IMR-90 (cell line): ENCODE data around the gene LRFN2.

Source experiments
- BHLHE40 ChIP-seq: fragments of 150-350 bp; IDR thresholded peaks from 2 replicates; pipeline ENCODE4 v1.6.1; 2016; ENCODE audit warnings: mild to moderate bottlenecking, low read depth, low read length
- CEBPB ChIP-seq: IDR thresholded peaks from 2 replicates; pipeline ENCODE4 v1.6.1; 2012; ENCODE audit warnings: low read depth, low read length, improper control_type of control experiment
- CHD1 ChIP-seq: IDR thresholded peaks from 2 replicates; pipeline ENCODE4 v1.6.1; 2012; ENCODE audit warnings: low read depth, low read length, improper control_type of control experiment
- FOS ChIP-seq: fragments of 150-350 bp; IDR thresholded peaks from 2 replicates; pipeline ENCODE4 v1.6.1; 2016; ENCODE audit warnings: low read depth, low read length
- MAFK ChIP-seq: IDR thresholded peaks from 2 replicates; pipeline ENCODE4 v1.6.1; 2012; ENCODE audit warnings: low read depth, low read length, improper control_type of control experiment
- MXI1 ChIP-seq: IDR thresholded peaks from 2 replicates; pipeline ENCODE4 v1.6.1; 2012; ENCODE audit warnings: low read depth, mild to moderate bottlenecking, low read length, moderate library complexity, borderline replicate concordance
- NFE2L2 ChIP-seq: fragments of 150-350 bp; IDR thresholded peaks from 2 replicates; pipeline ENCODE4 v1.6.1; 2016; ENCODE audit warnings: low read depth, mild to moderate bottlenecking, low read length
- POLR2A ChIP-seq: IDR thresholded peaks from 2 replicates; pipeline ENCODE4 v1.6.1; 2012; ENCODE audit warnings: mild to moderate bottlenecking, low read depth, low read length
- RAD21 ChIP-seq: IDR thresholded peaks from 2 replicates; pipeline ENCODE4 v1.6.1; 2012; ENCODE audit warnings: low read length, improper control_type of control experiment
- RFX5 ChIP-seq: IDR thresholded peaks from 2 replicates; pipeline ENCODE4 v1.8.0; 2012; ENCODE audit warnings: low read depth, mild to moderate bottlenecking, low read length, moderate library complexity
- SMC3 ChIP-seq: fragments of 150-350 bp; IDR thresholded peaks from 2 replicates; pipeline ENCODE4 v1.6.1; 2016; ENCODE audit warnings: low read depth, mild to moderate bottlenecking, antibody characterized with exemption, low read length, moderate library complexity
- TF ChIP-seq, protein P1 (sequence below): conservative IDR thresholded peaks from 2 replicates; pipeline ENCODE4 v1.5.1; 2012; ENCODE audit warnings: mild to moderate bottlenecking, low read depth, low read length, improper control_type of control experiment
- TF ChIP-seq, protein P2 (sequence below): fragments of 150-350 bp; IDR thresholded peaks from 2 replicates; pipeline ENCODE4 v1.6.1; 2017; ENCODE audit warnings: mild to moderate bottlenecking, antibody characterized with exemption, low read length, low read depth

DNA sequence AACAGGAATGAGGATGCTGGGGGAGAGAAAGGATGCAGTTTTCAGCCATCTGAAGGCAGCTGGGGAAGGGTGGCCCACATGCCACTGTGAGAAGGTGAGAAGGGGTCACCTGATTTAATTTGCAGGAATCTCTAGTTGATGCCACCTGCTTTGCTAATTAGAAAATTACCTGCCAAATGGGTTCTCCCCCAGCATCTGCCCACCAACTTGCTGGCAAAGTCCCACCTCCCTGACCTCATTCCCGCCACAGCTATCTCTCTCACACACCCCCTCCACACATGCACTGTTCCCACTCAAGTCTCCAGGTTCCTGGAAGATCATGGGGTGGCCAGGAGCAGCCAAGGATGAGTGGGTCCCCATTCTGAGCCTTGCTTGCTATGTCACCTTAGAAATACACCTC, 70.7 kb downstream of the LRFN2 start:
- TF ChIP-seq, protein P1, sequence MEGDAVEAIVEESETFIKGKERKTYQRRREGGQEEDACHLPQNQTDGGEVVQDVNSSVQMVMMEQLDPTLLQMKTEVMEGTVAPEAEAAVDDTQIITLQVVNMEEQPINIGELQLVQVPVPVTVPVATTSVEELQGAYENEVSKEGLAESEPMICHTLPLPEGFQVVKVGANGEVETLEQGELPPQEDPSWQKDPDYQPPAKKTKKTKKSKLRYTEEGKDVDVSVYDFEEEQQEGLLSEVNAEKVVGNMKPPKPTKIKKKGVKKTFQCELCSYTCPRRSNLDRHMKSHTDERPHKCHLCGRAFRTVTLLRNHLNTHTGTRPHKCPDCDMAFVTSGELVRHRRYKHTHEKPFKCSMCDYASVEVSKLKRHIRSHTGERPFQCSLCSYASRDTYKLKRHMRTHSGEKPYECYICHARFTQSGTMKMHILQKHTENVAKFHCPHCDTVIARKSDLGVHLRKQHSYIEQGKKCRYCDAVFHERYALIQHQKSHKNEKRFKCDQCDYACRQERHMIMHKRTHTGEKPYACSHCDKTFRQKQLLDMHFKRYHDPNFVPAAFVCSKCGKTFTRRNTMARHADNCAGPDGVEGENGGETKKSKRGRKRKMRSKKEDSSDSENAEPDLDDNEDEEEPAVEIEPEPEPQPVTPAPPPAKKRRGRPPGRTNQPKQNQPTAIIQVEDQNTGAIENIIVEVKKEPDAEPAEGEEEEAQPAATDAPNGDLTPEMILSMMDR, result no peak
- TF ChIP-seq RAD21 (no peak), FOS (no peak), POLR2A (no peak), RFX5 (no peak), CEBPB (no peak), NFE2L2 (no peak), MXI1 (no peak), SMC3 (no peak), BHLHE40 (no peak), MAFK (no peak), CHD1 (no peak)
- TF ChIP-seq, protein P2, sequence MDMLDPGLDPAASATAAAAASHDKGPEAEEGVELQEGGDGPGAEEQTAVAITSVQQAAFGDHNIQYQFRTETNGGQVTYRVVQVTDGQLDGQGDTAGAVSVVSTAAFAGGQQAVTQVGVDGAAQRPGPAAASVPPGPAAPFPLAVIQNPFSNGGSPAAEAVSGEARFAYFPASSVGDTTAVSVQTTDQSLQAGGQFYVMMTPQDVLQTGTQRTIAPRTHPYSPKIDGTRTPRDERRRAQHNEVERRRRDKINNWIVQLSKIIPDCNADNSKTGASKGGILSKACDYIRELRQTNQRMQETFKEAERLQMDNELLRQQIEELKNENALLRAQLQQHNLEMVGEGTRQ, result no peak
